ENCODE results near the gene PDE7B.

DNA sequence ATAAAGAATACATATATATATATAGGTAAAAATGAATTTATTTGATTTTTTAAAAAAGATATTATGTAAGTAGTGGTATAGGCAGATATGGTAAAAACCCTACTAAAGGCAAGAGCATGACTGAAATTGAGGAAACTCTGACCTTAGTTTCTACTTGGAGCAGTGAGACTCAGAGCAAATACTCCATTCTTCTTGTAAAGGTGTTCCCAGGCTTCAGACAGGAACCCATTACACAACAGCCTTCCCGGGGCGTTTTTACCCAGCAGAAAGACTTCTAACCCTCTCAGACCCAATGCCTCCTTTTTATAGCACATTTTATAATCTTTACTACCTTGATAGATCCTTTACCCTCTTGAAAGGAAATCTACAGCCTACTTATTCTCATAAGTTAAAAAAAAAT is 274.1 kb downstream of the PDE7B start:
- TF ChIP-seq, protein P1, sequence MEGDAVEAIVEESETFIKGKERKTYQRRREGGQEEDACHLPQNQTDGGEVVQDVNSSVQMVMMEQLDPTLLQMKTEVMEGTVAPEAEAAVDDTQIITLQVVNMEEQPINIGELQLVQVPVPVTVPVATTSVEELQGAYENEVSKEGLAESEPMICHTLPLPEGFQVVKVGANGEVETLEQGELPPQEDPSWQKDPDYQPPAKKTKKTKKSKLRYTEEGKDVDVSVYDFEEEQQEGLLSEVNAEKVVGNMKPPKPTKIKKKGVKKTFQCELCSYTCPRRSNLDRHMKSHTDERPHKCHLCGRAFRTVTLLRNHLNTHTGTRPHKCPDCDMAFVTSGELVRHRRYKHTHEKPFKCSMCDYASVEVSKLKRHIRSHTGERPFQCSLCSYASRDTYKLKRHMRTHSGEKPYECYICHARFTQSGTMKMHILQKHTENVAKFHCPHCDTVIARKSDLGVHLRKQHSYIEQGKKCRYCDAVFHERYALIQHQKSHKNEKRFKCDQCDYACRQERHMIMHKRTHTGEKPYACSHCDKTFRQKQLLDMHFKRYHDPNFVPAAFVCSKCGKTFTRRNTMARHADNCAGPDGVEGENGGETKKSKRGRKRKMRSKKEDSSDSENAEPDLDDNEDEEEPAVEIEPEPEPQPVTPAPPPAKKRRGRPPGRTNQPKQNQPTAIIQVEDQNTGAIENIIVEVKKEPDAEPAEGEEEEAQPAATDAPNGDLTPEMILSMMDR (conservative IDR thresholded peaks at IDR 0.05; ENCODE audit: low read depth, low read length) = no peak
- no peak for TF ChIP-seq EZH2 (IDR thresholded peaks at IDR 0.05; ENCODE audit: low read length, unreplicated experiment)
